Activated naive CD8-positive, alpha-beta T cell treated with anti-CD3 and anti-CD28 coated beads, Interleukin-2, amount 10 ng/mL, durations not matched to agents 7 days and 5 days (primary cell): ENCODE data around the gene FGGY. TPM values are rescaled to one million over a fixed set of nuclear protein-coding genes. Genes with fewer than 3 reads are reported as not detected.

Source experiments
- ATAC-seq: fragments of 150-1000 bp; cut with Tn5 transposase; one replicate; pipeline ENCODE4 v1.10.0; 2021; ENCODE audit warnings: low read depth, moderate library complexity
- POLR2A ChIA-PET: fragments of 350-600 bp; sonication (Branson Sonifier 250); formaldehyde crosslinking; loops from one replicate; lab custom pipeline; 2021; ENCODE audit warnings: antibody characterized with exemption; lab: Charles Lee
- DNase-seq: peaks from one replicate; pipeline ENCODE4 v3.0.0; 2021
- H3K27ac Mint-ChIP-seq: one replicate; pipeline ENCODE4 v1.8.0; 2022; ENCODE audit warnings: mild to moderate bottlenecking, mixed read lengths
- H3K27me3 Mint-ChIP-seq: one replicate; pipeline ENCODE4 v1.8.0; 2022; ENCODE audit warnings: mild to moderate bottlenecking, moderate library complexity, mixed read lengths
- H3K36me3 Mint-ChIP-seq: one replicate; pipeline ENCODE4 v1.8.0; 2021; ENCODE audit warnings: mild to moderate bottlenecking, mixed read lengths
- H3K4me1 Mint-ChIP-seq: one replicate; pipeline ENCODE4 v1.8.0; 2021; ENCODE audit warnings: mixed read lengths
- H3K4me3 Mint-ChIP-seq: one replicate; pipeline ENCODE4 v1.8.0; 2022; ENCODE audit warnings: mild to moderate bottlenecking, moderate library complexity, mixed read lengths
- H3K9me3 Mint-ChIP-seq: one replicate; pipeline ENCODE4 v1.8.0; 2021; ENCODE audit warnings: mixed read lengths
- total RNA-seq, 2 experiments: library from RNA; stranded (reverse); gene quantifications; one replicate each; pipeline ENCODE4 v1.2.3, GENCODE V29; 2021

FGGY gene
- total RNA-seq, 2 experiments from 2014 or later, result 10.1 to 11.7 TPM

DNA sequence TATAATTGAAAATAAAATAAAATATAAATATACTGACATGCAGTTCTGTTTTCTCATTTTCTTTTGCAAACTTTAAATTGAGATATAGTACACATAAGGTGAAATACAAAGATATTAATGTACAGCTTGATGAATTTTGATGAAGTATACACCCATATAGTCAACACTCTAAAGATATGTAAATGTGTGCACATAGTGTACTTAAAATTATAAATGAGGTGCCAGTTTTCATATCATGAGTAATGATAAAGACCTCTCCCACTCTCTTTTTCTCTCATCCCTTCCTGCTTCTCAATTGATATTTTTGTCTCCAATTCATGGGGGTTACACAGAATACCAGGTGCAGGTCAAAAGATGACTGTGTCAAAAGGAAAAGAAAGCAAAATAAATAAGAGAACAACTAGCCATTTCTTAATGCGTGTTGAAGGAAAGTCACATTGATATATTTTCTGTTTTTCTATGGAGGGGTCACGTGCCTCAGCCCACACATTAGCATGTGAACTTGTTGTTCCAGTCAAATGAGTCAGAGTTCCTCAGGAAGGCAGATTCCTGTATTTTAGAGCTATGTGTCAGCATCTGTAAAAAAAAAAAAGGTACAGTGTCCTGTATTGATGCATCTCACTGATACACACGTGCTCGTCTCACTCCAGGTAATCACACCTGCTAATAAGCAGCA, 453.6 kb downstream of the FGGY start:
- H3K4me3 Mint-ChIP-seq, result no peak overlapping the region
- POLR2A ChIA-PET, result no interaction called here
- DNase-seq, result no peak
- no peaks in the 10 kb centered on the region for H3K36me3 Mint-ChIP-seq
- peaks cover 2% of the 10 kb centered on the region for H3K27me3 Mint-ChIP-seq
- no peaks in the 10 kb centered on the region for H3K9me3 Mint-ChIP-seq
- H3K4me1 Mint-ChIP-seq, result no peaks in the 10 kb centered on the region
- H3K27ac Mint-ChIP-seq, result no peak overlapping the region
- ATAC-seq, result no peak

DNA sequence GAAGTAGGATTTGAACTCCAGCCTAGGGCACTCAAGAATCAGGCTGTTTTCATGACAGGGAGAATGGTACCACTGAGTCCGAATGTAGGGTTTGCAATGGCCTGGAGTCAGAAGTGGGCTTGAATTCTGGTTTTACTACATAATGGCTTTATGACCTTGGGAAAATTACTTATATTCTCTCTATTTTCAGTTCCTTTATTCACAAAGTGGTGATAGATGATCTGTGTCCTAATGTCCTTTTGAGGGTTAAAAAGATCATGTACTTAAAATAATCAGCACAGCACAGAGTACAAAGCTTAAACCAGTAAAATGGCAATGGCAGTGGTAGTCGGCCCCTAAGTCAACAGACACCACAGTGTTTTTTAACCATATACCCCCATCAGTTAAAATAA, 454.1 kb downstream of the FGGY start:
- Mint-ChIP-seq H3K27ac (no peak overlapping the region), H3K4me3 (no peak overlapping the region), H3K4me1 (no peaks in the 10 kb centered on the region), H3K27me3 (peaks cover 2% of the 10 kb centered on the region), H3K36me3 (no peaks in the 10 kb centered on the region), H3K9me3 (no peaks in the 10 kb centered on the region)
- no peak for DNase-seq
- no peak for ATAC-seq
- POLR2A ChIA-PET, result no interaction called here

DNA sequence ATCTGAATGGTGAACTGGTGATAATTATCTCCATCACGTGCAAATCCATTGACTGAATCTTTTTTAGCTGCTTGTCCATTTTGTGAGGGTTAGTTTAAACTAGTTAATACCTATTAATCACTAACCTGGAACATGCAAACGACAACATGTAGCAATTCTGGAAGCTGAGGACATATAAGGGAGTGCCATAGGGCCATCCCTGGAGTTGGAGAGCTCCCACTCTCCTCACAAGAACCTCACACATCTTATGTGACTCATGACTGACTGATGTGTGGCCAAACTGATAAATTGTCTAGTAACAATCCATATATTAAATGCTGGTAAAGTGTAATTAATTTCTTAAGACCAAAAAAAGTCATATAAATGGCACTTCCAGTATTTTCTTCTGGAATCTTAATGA, 454.9 kb downstream of the FGGY start:
- ATAC-seq, result no peak
- H3K36me3 Mint-ChIP-seq, result no peaks in the 10 kb centered on the region
- DNase-seq, result no peak
- H3K4me1 Mint-ChIP-seq, result no peaks in the 10 kb centered on the region
- no peak overlapping the region for H3K4me3 Mint-ChIP-seq
- POLR2A ChIA-PET, result no interaction called here
- no peak overlapping the region for H3K27ac Mint-ChIP-seq
- H3K27me3 Mint-ChIP-seq, result peaks cover 2% of the 10 kb centered on the region
- H3K9me3 Mint-ChIP-seq, result no peaks in the 10 kb centered on the region

DNA sequence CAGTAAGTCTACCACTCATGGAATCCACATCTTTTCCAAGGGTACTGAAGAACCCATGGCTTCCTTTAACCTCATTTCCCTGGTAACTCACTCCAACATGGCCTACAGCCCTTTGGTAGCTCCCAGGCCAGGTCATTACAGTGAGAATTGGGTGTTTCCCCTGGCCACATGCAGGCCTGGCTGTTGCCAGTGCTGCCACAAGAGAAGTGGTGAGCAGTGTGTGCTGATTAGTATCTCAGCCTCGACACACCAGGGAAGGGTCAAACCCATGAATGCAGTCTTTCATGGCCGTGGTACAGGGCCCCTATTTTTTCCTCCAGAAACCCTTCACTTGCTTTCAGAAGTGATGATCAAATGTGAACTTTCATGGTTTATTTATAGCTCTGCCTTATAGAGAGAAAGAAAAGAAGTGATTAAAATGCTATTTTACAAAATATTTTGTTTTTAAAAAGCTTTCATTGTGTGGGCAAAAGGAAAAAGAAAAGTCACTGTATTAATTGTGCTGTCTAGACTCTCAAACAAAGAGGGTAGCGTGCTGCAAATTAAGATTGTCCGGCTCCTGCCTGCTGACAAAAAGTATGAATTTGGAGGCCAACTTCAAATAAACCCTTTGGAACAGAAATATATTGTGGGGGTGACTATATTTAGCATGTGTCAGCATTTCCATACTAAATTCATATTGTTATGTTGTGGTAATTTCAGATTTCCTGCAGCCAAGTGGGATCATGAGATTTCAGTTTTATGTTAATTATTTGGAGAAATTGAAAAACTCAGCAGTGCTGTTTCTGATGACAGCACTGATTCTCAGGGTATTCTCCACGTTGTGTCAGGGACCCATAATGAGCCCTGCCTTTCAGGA, 455.9 kb downstream of the FGGY start:
- POLR2A ChIA-PET, result no interaction called here
- H3K36me3 Mint-ChIP-seq, result no peaks in the 10 kb centered on the region
- H3K9me3 Mint-ChIP-seq, result no peaks in the 10 kb centered on the region
- H3K27me3 Mint-ChIP-seq, result peaks cover 2% of the 10 kb centered on the region
- ATAC-seq, result no peak
- H3K27ac Mint-ChIP-seq, result no peak overlapping the region
- no peaks in the 10 kb centered on the region for H3K4me1 Mint-ChIP-seq
- no peak overlapping the region for H3K4me3 Mint-ChIP-seq
- no peak for DNase-seq

DNA sequence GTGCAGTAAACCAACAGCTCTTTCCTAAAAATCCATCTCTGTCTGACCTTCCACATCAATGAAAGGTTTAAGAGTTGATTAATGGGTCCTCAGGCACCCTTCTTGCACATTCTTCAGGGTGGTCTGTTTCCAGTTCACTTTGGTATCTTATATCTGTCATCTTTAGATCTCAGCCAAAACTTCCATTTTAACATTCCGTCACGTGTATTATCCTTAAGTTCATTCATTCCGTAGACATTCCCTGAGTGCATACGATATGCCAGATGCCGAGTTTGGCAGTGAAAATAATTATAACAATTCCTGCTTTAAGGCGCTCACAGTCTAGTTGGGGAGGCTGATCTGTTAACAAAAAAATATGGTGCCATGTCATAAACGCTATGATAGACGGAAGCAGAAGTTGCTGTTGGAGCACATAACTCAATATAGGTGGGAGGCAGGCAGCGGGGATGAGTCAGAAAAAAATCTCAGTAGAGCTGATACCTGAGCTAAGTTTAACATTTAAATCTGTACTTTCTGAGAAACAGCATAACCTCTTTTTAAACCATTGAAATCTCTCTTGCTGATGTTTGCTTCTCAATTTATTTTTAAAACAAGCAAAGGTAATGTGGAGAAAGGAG, 458.3 kb downstream of the FGGY start:
- no peak for ATAC-seq
- POLR2A ChIA-PET, result no interaction called here
- no peak for DNase-seq
- Mint-ChIP-seq H3K4me3 (no peak overlapping the region), H3K9me3 (no peaks in the 10 kb centered on the region), H3K36me3 (no peaks in the 10 kb centered on the region), H3K27ac (no peak overlapping the region), H3K4me1 (peaks cover 4% of the 10 kb centered on the region), H3K27me3 (peaks cover 2% of the 10 kb centered on the region)

DNA sequence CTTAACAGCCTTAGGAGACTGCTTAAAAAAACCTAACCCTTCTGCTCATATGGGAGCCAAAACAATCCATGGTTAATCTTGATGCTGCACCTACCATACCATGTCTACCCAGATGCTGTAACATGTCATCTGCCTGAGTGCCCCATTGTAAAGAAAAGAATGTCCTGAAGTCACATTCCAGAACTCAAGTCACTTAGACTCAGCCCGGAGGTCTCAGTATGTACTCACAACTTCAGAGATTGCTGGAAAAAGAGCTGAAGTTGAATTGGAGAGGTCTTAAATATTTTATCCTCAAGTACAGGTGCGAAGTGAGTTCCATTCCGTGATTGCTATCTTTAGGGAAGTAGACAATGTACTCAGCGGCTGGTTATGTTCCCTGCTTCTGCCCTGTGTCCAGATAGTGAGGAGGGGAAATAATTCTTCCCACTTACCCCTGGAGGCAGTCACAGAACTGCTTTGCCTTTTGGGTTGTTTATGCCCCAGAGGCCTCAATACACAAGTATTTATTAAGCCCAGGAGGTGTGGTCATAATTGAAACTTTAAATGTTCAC, 460.4 kb downstream of the FGGY start:
- DNase-seq (no peak), ATAC-seq (no peak)
- H3K36me3 Mint-ChIP-seq, result no peaks in the 10 kb centered on the region
- peaks cover 4% of the 10 kb centered on the region for H3K4me1 Mint-ChIP-seq
- H3K9me3 Mint-ChIP-seq, result no peaks in the 10 kb centered on the region
- no peak overlapping the region for H3K4me3 Mint-ChIP-seq
- peaks cover 2% of the 10 kb centered on the region for H3K27me3 Mint-ChIP-seq
- POLR2A ChIA-PET, result no interaction called here
- no peak overlapping the region for H3K27ac Mint-ChIP-seq

DNA sequence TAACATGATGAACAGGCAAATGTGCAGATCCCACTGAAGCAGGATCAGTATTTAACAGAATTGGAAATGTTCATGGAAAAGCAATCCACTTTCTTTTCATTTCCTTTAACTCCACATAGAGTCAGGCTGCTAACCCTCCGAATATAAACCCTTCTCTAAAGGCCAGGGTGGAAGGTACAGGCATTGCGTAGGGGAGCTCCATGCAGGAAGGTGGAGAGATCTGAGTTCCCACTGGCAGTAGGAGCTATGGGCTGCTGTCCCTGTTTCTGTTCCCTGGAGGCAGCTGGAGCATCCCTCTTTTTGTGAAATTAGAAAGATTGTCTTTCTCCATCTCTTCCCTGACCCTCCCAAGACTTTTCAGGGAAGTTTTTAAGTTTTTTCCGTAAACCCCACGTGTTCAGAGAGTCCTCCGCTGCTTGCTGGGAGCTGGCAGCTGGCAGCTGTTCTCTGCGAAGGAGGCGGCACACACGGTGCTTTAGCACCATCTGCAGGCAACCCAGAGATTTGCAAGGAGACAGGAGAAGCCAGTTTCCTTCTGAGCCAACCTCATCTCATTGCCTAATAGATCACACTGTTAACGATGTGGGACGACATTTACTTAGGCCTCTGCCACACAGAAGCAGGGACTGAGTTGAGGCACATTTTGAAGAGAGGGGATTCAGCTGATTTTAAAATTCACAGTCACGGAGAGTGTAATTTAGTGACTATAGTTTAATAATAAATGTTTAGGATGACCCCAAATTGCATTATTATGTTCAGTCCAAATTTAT, 462.4 kb downstream of the FGGY start:
- Mint-ChIP-seq H3K27me3 (no peaks in the 10 kb centered on the region), H3K4me1 (peaks cover 4% of the 10 kb centered on the region), H3K27ac (no peak overlapping the region), H3K9me3 (no peaks in the 10 kb centered on the region), H3K4me3 (peak overlapping the region; percentile 53), H3K36me3 (no peaks in the 10 kb centered on the region)
- ATAC-seq, result peak; percentile 91
- POLR2A ChIA-PET, result interaction anchor here (0.6 to 0.7 kb wide), 2 partner anchors 713 to 974 kb away, joined by 3 read pairs; no protein-coding TSS in a partner anchor
- peak; percentile 74 for DNase-seq

DNA sequence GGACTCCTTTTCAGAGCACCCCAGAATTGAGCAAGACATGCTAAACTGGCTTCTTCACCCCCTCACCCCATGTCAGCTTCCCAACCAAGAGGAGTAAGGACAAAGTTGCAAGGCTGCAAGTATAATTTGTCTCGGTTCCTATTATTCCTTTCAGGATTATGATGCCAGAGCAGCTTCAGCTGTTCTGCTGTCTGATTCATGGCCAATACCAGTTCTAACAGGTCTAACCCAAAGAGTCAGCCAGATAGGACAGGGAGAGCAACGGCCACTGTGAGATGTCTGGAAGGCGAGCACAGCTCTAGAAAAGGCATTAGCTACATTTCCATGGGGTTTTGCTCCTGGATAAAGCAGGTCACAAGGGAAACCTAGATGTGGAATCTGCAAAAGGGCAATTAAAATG, 464.5 kb downstream of the FGGY start:
- no peaks in the 10 kb centered on the region for H3K36me3 Mint-ChIP-seq
- H3K27ac Mint-ChIP-seq, result no peak overlapping the region
- no peaks in the 10 kb centered on the region for H3K27me3 Mint-ChIP-seq
- peaks cover 4% of the 10 kb centered on the region for H3K4me1 Mint-ChIP-seq
- POLR2A ChIA-PET, result no interaction called here
- ATAC-seq (no peak), DNase-seq (no peak)
- H3K4me3 Mint-ChIP-seq, result no peak overlapping the region
- no peaks in the 10 kb centered on the region for H3K9me3 Mint-ChIP-seq

DNA sequence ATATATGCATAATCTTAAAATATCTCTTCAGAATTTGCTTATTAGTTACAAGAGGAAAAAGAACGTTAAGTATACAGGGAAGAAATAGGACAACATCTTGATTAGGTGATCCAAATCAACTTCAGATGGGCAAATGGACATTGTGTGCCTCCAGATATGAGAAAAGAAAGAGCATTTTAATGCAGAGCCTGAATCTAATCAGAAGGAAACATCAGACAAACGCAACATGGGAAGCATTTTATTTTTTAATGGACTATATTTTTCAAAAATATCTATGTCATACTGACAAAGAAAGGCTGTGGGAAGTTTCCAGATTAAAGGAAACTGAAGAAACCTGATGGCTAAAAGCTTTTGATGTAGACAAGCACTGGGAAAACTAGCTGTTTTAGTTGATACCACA, 466.5 kb downstream of the FGGY start:
- POLR2A ChIA-PET, result no interaction called here
- Mint-ChIP-seq H3K9me3 (no peaks in the 10 kb centered on the region), H3K27me3 (no peaks in the 10 kb centered on the region), H3K4me3 (no peak overlapping the region), H3K27ac (no peak overlapping the region), H3K36me3 (no peaks in the 10 kb centered on the region), H3K4me1 (peaks cover 4% of the 10 kb centered on the region)
- ATAC-seq, result no peak
- DNase-seq, result no peak

DNA sequence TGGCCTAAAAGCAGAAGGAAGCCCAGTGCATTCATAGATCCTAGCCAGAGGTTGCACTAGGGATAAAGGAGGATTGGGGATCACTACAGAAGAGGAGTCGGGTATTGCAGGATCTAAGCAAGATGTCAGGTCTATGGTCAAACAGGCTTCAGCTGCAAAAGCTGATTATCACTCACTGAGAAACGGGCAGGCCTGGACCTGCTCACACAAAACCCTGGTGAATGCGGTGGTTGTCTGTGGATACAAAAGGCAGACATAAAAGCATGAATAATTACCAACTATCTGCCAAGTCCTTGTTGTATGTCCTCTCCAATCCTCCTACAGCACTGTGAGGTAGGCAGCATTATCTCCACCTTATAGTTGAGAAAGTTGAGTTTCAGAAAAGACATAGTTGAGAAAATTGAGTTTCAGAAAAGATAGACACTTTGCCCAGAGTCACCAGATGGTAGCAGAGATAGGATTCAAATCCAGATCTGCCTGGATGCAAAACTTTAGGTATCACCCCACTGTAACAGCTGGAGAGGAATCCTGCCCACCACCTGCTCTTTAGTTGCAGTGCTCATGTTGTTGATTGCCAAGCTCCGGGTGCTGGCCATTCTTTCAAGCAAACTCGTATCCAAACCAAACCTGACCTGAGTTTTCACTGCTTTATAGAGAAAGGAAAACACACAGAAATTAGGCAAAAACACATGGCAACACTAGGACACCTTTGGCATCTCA, 468.3 kb downstream of the FGGY start:
- H3K4me3 Mint-ChIP-seq, result no peak overlapping the region
- POLR2A ChIA-PET, result no interaction called here
- no peak for ATAC-seq
- no peak overlapping the region for H3K27ac Mint-ChIP-seq
- no peak for DNase-seq
- H3K36me3 Mint-ChIP-seq, result no peaks in the 10 kb centered on the region
- no peaks in the 10 kb centered on the region for H3K9me3 Mint-ChIP-seq
- no peaks in the 10 kb centered on the region for H3K27me3 Mint-ChIP-seq
- peaks cover 9% of the 10 kb centered on the region for H3K4me1 Mint-ChIP-seq

DNA sequence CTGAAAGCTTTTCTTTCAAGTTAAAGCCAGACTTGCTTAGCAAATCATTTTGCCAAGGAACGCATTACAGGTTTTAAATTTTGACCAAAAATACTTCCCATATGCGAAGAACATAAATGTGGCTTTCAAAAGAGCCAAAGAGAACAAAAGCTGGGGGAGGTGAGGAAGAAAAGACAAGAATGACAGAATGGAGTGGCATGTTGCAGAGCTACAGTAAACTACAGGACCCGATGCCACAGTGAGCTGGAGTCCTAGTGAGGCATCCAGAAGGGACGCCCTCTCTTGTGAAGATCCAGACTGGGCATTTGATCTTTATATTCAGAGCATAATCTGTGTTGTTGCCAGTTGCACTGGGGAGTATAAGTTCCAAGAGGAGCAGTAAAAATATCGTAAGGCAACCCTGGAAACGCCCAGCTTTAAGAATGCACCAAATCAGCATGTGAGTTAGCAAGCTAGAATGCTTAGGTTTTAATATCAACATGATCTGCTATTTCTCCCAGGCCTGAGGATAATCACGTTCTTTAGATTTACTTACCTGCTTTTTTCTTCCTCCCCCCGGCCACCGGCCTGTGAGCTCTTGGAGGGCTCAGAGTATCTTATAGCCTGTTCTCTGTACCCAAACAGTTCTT, 469.4 kb downstream of the FGGY start:
- POLR2A ChIA-PET, result no interaction called here

DNA sequence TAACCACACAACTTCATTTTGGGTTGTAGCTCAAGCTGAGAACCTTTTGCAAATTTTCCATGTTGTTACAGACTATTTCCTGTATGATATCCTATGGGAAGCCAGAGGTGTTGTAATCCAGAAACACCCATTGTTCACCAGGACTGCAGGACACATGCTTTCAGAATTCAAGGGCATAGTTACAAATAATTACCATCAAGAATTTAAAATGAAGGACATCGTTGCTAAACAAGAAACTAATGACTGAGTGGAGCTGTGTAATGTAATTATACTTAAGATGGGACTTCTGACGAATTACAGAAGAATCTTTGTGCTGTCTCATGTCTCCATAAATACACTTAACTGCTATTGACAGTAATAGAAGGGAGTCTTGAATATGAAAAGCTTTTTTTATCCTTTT, 470.2 kb downstream of the FGGY start:
- peaks cover 2% of the 10 kb centered on the region for H3K36me3 Mint-ChIP-seq
- POLR2A ChIA-PET, result no interaction called here
- no peak for ATAC-seq
- H3K27me3 Mint-ChIP-seq, result no peaks in the 10 kb centered on the region
- no peak overlapping the region for H3K4me3 Mint-ChIP-seq
- H3K27ac Mint-ChIP-seq, result no peak overlapping the region
- peaks cover 9% of the 10 kb centered on the region for H3K4me1 Mint-ChIP-seq
- H3K9me3 Mint-ChIP-seq, result no peaks in the 10 kb centered on the region
- no peak for DNase-seq

More for the DNA sequence above, 469.4 kb downstream of the FGGY start:
- no peak for DNase-seq
- Mint-ChIP-seq H3K36me3 (no peaks in the 10 kb centered on the region), H3K9me3 (no peaks in the 10 kb centered on the region), H3K4me1 (peaks cover 9% of the 10 kb centered on the region), H3K4me3 (no peak overlapping the region), H3K27me3 (no peaks in the 10 kb centered on the region), H3K27ac (no peak overlapping the region)
- no peak for ATAC-seq
